ENCODE measurements around the gene EDN1. TPM values are rescaled to one million over a fixed set of nuclear protein-coding genes. Genes with fewer than 3 reads are reported as not detected.

Gene EDN1
- total and polyA plus RNA-seq, 11 donors, result 1.0 to 11.6 (median 4.1) TPM

DNA sequence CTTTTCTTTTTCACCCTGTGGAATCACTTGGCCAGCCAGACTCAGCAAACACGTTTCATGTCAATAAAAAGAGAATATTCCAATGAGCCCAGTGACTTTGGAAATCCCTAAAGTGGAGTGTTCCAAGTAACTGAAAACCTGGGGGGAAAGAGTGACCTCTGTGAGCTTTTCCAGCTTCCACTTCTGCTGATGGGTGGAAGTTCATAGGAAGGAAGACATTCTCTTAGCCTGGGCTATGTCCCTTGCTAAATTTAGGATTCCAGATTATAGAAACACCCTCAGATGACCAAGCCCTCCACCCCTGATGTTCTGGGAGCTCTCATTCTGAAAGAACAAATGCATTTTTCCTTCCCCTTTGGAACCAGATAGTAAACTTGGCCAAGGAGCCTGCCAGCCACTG, 44.8 kb upstream of the EDN1 start:
- H3K4me1 ChIP-seq, result peaks cover 0 to 12% (median 0%) of the 10 kb centered on the region in 12 donors
- H3K36me3 ChIP-seq, result no peaks in the 10 kb centered on the region
- H3K27me3 ChIP-seq, result peaks cover 0 to 5% (median 0%) of the 10 kb centered on the region in 9 donors
- WGBS, 4 donors, result 57 to 90% (median 69%) methylated on average over 1 of the region's 1 CpG
- H3K9me3 ChIP-seq, result no peaks in the 10 kb centered on the region
- H3K4me3 ChIP-seq, result no peak overlapping the region
- intact Hi-C loops (cut with DNase I), result no loop called here
- no peak for DNase-seq
- no peak for ATAC-seq
- TF ChIP-seq POLR2A (IDR thresholded peaks at IDR 0.05), result no peak
- TF ChIP-seq, protein P1, sequence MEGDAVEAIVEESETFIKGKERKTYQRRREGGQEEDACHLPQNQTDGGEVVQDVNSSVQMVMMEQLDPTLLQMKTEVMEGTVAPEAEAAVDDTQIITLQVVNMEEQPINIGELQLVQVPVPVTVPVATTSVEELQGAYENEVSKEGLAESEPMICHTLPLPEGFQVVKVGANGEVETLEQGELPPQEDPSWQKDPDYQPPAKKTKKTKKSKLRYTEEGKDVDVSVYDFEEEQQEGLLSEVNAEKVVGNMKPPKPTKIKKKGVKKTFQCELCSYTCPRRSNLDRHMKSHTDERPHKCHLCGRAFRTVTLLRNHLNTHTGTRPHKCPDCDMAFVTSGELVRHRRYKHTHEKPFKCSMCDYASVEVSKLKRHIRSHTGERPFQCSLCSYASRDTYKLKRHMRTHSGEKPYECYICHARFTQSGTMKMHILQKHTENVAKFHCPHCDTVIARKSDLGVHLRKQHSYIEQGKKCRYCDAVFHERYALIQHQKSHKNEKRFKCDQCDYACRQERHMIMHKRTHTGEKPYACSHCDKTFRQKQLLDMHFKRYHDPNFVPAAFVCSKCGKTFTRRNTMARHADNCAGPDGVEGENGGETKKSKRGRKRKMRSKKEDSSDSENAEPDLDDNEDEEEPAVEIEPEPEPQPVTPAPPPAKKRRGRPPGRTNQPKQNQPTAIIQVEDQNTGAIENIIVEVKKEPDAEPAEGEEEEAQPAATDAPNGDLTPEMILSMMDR (IDR thresholded peaks at IDR 0.05), result no peak
- no peak overlapping the region for H3K27ac ChIP-seq

DNA sequence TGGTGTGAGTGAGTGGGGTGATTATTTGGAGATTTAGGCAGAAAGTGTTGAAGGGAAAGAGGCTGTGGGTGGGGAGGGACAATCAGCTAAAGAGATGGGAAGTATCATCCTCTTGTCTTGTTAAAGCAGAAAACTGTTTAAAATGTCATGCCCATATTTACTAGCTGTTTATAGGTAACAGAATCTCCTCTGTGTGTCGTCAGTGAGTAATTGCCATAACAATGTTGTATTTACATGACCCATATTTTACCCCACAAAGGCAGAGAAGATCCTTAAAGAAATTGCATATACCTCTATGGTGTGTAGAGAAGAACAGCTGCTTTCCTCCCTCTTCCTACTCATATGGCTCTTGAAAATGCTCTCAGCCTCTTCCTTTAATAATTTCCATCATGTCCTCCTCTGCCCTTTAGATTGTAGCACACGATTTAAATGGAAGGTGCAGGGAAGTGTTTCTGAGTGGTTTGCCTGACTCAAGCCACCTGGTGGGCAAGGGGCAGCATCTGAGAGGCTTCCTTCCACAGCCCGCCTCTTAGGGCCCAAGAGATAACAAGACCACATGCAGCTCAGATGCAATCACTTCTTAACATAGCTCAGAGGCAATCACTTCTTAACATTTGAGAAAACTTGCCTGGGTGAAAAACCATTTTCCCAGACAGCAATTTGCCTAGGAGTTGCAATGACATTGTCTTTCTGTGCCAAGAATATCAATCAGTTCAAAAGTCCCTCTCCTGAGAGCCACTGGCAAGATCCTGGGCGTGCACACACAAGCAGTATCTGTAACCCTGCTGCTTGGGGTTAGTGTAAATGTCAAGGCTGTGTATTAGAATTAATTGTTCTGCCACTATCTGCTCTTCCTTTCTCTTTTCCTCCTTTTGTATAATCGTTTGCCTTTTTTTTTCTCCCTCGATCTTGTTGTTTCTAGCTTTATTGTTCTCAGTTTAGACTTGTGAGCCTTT, 44.1 kb upstream of the EDN1 start:
- intact Hi-C loops (cut with DNase I), result no loop called here
- 52 to 65% (median 56%) methylated on average over 6 of the region's 6 CpGs for WGBS, 4 donors
- no peak for ATAC-seq

DNA sequence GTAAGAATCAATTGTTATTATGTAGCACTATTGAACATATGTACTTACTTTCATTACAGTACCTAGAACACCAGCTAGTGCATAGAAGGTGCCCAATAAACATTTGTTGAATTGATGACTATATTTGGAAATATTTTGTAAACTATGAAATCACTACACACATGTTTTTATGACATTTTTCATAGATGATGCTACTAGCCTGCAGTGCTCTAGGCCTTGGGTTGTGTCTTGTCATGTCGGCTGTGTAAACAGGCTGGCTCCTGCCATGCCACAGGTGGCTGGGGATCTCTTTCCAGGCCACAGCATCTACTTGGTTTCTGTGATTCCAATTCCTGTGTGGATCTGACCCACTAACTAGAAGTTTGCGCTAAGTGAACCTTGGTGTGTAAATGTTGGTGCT, 43.3 kb upstream of the EDN1 start:
- Histone ChIP-seq H3K27me3 (peaks cover 0 to 5% (median 0%) of the 10 kb centered on the region in 9 donors), H3K4me3 (no peak overlapping the region), H3K27ac (no peak overlapping the region), H3K36me3 (no peaks in the 10 kb centered on the region), H3K4me1 (peaks cover 0 to 7% (median 0%) of the 10 kb centered on the region in 12 donors), H3K9me3 (no peaks in the 10 kb centered on the region)
- no peak for ATAC-seq
- intact Hi-C loops (cut with DNase I), result no loop called here
- no peak for DNase-seq
- WGBS, 4 donors, result 90 to 100% (median 95%) methylated on average over 2 of the region's 2 CpGs
- TF ChIP-seq POLR2A (IDR thresholded peaks at IDR 0.05), result no peak
- TF ChIP-seq, protein P1 (IDR thresholded peaks at IDR 0.05), result no peak

More for the DNA sequence above, 44.1 kb upstream of the EDN1 start:
- Histone ChIP-seq H3K27me3 (peaks cover 0 to 5% (median 0%) of the 10 kb centered on the region in 9 donors), H3K27ac (no peak overlapping the region), H3K9me3 (no peaks in the 10 kb centered on the region), H3K36me3 (no peaks in the 10 kb centered on the region), H3K4me3 (no peak overlapping the region), H3K4me1 (peaks cover 0 to 12% (median 0%) of the 10 kb centered on the region in 12 donors)
- TF ChIP-seq, protein P1 (IDR thresholded peaks at IDR 0.05), result no peak
- TF ChIP-seq POLR2A (IDR thresholded peaks at IDR 0.05), result no peak
- DNase-seq, result no peak

DNA sequence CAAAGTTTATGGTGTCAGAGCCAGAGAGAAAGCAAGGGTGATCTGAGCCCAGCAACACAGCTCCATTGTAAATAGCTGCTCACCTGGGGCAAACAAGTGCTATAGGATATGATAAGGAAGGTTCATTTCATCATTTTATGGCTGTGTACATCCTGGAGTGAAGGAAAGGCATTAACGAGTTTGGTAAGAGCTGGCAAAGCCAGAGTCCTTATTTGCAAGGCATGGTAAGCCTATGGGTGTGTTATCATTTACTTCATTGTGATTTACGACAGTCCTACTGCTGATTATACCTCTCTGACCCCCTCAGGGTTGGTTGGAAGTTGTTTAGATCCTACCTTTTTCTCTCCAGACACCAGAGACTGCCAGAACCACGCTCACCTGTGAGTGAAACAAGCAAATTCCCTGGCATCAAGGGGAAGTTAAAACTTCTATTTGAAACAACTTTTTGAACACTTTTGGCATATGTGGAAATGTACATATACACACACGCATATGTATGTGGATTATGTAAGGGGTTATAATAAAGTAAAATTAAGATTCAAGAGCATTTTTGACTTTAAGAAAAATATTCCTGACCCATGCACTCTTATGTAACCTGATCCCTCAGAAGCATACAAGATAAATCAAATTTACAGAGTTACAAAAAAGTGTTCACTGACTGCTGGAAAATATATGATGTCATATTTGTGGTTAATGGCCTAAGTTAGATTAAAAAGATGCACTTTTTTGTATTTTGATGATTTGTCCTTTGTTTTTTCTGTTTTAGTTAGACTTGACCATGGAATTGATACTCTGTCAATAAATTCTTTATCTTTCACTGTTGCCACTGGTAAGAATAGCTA, 40.4 kb upstream of the EDN1 start:
- Histone ChIP-seq H3K4me1 (no peaks in the 10 kb centered on the region), H3K27me3 (peaks cover 0 to 5% (median 0%) of the 10 kb centered on the region in 9 donors), H3K27ac (no peak overlapping the region), H3K9me3 (no peaks in the 10 kb centered on the region), H3K4me3 (no peak overlapping the region), H3K36me3 (no peaks in the 10 kb centered on the region)
- ATAC-seq (no peak), DNase-seq (no peak)
- 86 to 89% (median 87%) methylated on average over 4 of the region's 4 CpGs for WGBS, 4 donors
- TF ChIP-seq, protein P1 (IDR thresholded peaks at IDR 0.05), result no peak
- TF ChIP-seq POLR2A (IDR thresholded peaks at IDR 0.05), result no peak
- intact Hi-C loops (cut with DNase I), result no loop called here
